ENCODE data around the gene KIAA0232. TPM values are rescaled to one million over a fixed set of nuclear protein-coding genes. Genes with fewer than 3 reads are reported as not detected.

KIAA0232 gene
- polyA plus RNA-seq, 1 experiment: 25.0 TPM

DNA sequence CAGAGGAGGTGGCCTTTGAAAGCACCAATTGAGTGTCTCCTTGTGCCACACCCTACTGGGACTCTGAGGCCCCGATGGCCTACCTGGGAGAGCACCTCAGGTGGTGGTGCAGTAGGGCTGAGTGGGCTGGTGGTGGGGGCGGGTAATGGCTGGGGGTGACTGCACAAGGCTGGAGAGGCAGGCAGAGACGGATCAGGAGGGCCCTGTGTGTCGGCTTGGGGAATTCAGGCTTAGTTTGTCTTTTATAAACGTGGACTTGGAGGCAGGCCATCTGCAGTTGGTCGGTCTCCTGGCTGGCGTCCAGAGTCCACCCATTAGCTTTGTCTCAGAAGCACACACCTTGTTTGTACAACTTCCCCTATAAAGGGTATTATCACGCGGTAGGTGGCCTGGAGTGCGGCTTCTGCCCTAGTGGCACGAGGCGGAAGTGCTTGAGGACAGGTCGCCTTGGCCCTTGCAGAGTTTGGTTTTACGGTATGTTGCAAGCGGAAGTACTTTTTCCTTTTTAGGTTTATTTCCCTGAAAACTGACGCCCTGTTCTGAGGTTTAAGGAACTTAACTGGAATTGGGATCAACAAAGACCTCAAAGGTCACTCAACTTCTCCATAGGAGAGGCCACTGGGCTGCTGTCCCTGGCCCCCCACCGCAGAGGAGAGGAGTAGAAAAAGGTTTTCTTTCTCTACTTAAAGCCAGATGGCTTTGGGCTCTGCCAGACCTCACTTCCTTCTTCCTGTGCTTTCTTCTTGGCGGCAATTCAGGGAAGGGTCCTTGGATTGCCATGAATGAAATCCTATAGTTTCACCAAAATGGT, 135.1 kb downstream of the KIAA0232 start:
- Histone ChIP-seq H3K27ac (ENCODE audit: low read depth, low read length) (no peak overlapping the region), H3K27me3 (ENCODE audit: control insufficient read depth, insufficient read depth, low read length) (no peaks in the 10 kb centered on the region), H3K4me3 (ENCODE audit: low read depth, low read length) (no peak overlapping the region), H3K9me3 (ENCODE audit: control insufficient read depth, insufficient read depth, low read length) (no peaks in the 10 kb centered on the region)
- no peak for DNase-seq (ENCODE audit: low read depth, low spot score)
- ChIA-PET POLR2A (no interaction called here), CTCF (interaction anchor here (0.6 to 1.1 kb wide), 7 partner anchors 9 to 127 kb away, joined by 3 to 7 read pairs (median 3); no protein-coding TSS in a partner anchor)
- TF ChIP-seq CTCF (IDR thresholded peaks at IDR 0.05; ENCODE audit: low read depth, low read length): peak; percentile 54

- TF ChIP-seq CTCF (IDR thresholded peaks at IDR 0.05; ENCODE audit: low read depth, low read length): no peak
- CTCF ChIA-PET: interaction anchor here (0.8 kb wide), 1 partner anchor 11 kb away, joined by 3 read pairs; no protein-coding TSS in a partner anchor
- Histone ChIP-seq H3K27me3 (ENCODE audit: control insufficient read depth, insufficient read depth, low read length) (no peaks in the 10 kb centered on the region), H3K27ac (ENCODE audit: low read depth, low read length) (no peak overlapping the region), H3K4me3 (ENCODE audit: low read depth, low read length) (no peak overlapping the region), H3K9me3 (ENCODE audit: control insufficient read depth, insufficient read depth, low read length) (no peaks in the 10 kb centered on the region; the same call in 1 of the 2 replicates)
- POLR2A ChIA-PET: no interaction called here
- no peak for DNase-seq (ENCODE audit: low read depth, low spot score)
Observed at GRCh38 chr4:6918338-6918737, 135.8 kb downstream of the KIAA0232 start.

DNA sequence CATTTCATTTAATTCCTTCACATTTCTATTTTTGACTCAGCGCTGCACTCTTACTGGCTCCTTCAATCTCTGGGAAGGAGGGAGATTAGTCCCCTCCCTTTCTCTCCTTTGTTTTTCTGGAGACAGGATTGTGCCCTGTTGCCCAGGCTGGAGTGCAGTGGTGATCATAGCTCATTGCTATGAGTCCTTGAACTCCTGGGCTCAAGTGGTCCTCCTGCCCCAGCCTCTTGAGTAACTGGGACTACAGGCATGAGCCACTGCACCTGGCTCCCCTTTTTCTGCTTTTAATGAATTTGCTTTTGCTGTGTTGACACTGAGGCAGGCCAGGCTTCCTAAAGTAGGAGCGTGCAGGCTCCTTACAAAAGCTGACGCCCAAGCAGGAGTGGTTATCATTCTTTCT, 137.6 kb downstream of the KIAA0232 start:
- POLR2A ChIA-PET: interaction anchor here (0.6 to 0.9 kb wide), 2 partner anchors 11 to 12 kb away, joined by 3 read pairs; partner anchors contain the start of gene TBC1D14
- CTCF ChIA-PET: no interaction called here
- Histone ChIP-seq H3K27ac (ENCODE audit: low read depth, low read length) (no peak overlapping the region), H3K9me3 (ENCODE audit: control insufficient read depth, insufficient read depth, low read length) (no peaks in the 10 kb centered on the region; the same call in 1 of the 2 replicates), H3K4me3 (ENCODE audit: low read depth, low read length) (no peak overlapping the region), H3K27me3 (ENCODE audit: control insufficient read depth, insufficient read depth, low read length) (no peaks in the 10 kb centered on the region)
- no peak for DNase-seq (ENCODE audit: low read depth, low spot score)
- TF ChIP-seq CTCF (IDR thresholded peaks at IDR 0.05; ENCODE audit: low read depth, low read length): no peak

GRCh38 chr4:6923507-6923906, 141.0 kb downstream of the KIAA0232 start:
- POLR2A ChIA-PET: no interaction called here
- H3K9me3 ChIP-seq (ENCODE audit: control insufficient read depth, insufficient read depth, low read length): no peaks in the 10 kb centered on the region; the same call in 1 of the 2 replicates
- DNase-seq (ENCODE audit: low read depth, low spot score): no peak
- H3K27ac ChIP-seq (ENCODE audit: low read depth, low read length): no peak overlapping the region
- no peak for TF ChIP-seq CTCF (IDR thresholded peaks at IDR 0.05; ENCODE audit: low read depth, low read length)
- H3K4me3 ChIP-seq (ENCODE audit: low read depth, low read length): no peak overlapping the region
- CTCF ChIA-PET: no interaction called here
- H3K27me3 ChIP-seq (ENCODE audit: control insufficient read depth, insufficient read depth, low read length): no peaks in the 10 kb centered on the region

DNA sequence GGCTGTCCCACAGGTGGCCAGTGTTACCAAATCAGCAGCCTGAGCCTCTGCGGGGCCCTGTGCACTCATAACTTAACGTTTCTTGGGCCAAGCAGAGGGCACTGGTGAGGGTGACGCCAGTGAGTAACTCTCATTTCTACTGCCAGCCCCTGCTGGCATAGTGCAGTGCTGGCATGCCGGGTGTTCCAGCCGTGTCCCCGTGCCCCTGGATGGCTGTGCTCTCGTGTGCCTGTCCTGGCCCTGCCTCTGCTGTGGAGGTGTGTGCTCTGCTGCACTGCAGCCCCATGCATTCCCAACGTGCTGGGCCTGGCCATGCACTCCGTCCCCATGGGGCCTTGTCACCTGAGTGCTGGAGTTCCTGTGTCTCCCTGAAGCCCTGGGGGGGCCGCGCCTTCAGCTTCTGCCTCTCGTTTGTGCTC, 141.8 kb downstream of the KIAA0232 start:
- CTCF ChIA-PET: no interaction called here
- DNase-seq (ENCODE audit: low read depth, low spot score): no peak
- POLR2A ChIA-PET: no interaction called here
- Histone ChIP-seq H3K4me3 (ENCODE audit: low read depth, low read length) (no peak overlapping the region), H3K9me3 (ENCODE audit: control insufficient read depth, insufficient read depth, low read length) (no peaks in the 10 kb centered on the region; the same call in 1 of the 2 replicates), H3K27me3 (ENCODE audit: control insufficient read depth, insufficient read depth, low read length) (no peaks in the 10 kb centered on the region), H3K27ac (ENCODE audit: low read depth, low read length) (no peak overlapping the region)
- TF ChIP-seq CTCF (IDR thresholded peaks at IDR 0.05; ENCODE audit: low read depth, low read length): no peak
